ENCODE data around the gene CADM1.

- no peak for TF ChIP-seq GATA2 (IDR thresholded peaks at IDR 0.05; ENCODE audit: low read depth, low read length)
- no peak for TF ChIP-seq GATA3 (IDR thresholded peaks at IDR 0.05; ENCODE audit: low read depth, low read length)
Measured at GRCh38 chr11:115498354-115498753, 5.9 kb downstream of the CADM1 start.

Measured in SH-SY5Y (cell line).